CD4-positive, alpha-beta T cell (primary cell): ENCODE results near the gene ACYP2. TPM values are rescaled to one million over a fixed set of nuclear protein-coding genes. Genes with fewer than 3 reads are reported as not detected.

Source experiments
- ATAC-seq: fragments of 200-7000 bp; cut with Tn5 transposase; one replicate; pipeline ENCODE4 v1.10.0; 2022; ENCODE audit warnings: mild to moderate bottlenecking; ENCODE audit not compliant: poor library complexity
- CTCF ChIA-PET: fragments of 350-600 bp; sonication (Branson Sonifier 250); formaldehyde crosslinking; loops from one replicate; lab custom pipeline; 2021; ENCODE audit warnings: antibody characterized with exemption, inconsistent platforms; lab: Charles Lee
- POLR2A ChIA-PET: fragments of 350-600 bp; sonication (Branson Sonifier 250); formaldehyde crosslinking; loops from one replicate; lab custom pipeline; 2021; ENCODE audit warnings: antibody characterized with exemption, inconsistent platforms; lab: Charles Lee
- DNase-seq, 14 experiments: peaks; one replicate each; pipeline ENCODE4 v3.0.0-alpha.2; 2013 to 2020; ENCODE audit warnings: mixed read lengths in 2 of 14
- H3K27ac ChIP-seq, 2 donors: one replicate each; pipeline versions ENCODE4 v1.5.1 to v1.7.0; 2013; ENCODE audit warnings: low read length in 2 of 2, low read depth in 1 of 2, mild to moderate bottlenecking in 1 of 2
- H3K27me3 ChIP-seq, 2 experiments: 1 replicate in 1 of 2; 2 replicates in 1 of 2; pipeline versions ENCODE4 v1.6.1 to v1.7.0; 2013; ENCODE audit warnings: low read length in 2 of 2, control low read depth in 1 of 2, mild to moderate bottlenecking in 1 of 2, moderate library complexity in 1 of 2; ENCODE audit not compliant: insufficient read depth in 2 of 2, control insufficient read depth in 1 of 2
- H3K36me3 ChIP-seq: one replicate; pipeline ENCODE4 v1.6.1; 2013; ENCODE audit warnings: low read length, control low read depth; ENCODE audit not compliant: insufficient read depth
- H3K4me1 ChIP-seq: one replicate; pipeline ENCODE4 v1.6.1; 2013; ENCODE audit warnings: low read length, control low read depth; ENCODE audit not compliant: insufficient read depth
- H3K4me3 ChIP-seq: one replicate; pipeline ENCODE4 v1.5.1; 2013; ENCODE audit warnings: mild to moderate bottlenecking, low read length, moderate library complexity
- H3K9me3 ChIP-seq, 2 experiments: 1 replicate in 1 of 2; 2 replicates in 1 of 2; pipeline versions ENCODE4 v1.6.1 to v1.7.0; 2013; ENCODE audit warnings: low read length in 2 of 2, mild to moderate bottlenecking in 2 of 2, control low read depth in 1 of 2, moderate library complexity in 1 of 2; ENCODE audit not compliant: control insufficient read depth in 1 of 2, insufficient read depth in 1 of 2
- H3K27ac Mint-ChIP-seq: one replicate; pipeline ENCODE4 v1.8.0; 2020; ENCODE audit warnings: mixed read lengths
- H3K27me3 Mint-ChIP-seq: one replicate; pipeline ENCODE4 v1.8.0; 2021; ENCODE audit warnings: mixed read lengths
- H3K36me3 Mint-ChIP-seq: one replicate; pipeline ENCODE4 v1.8.0; 2021; ENCODE audit warnings: low read depth, mixed read lengths
- H3K4me1 Mint-ChIP-seq: one replicate; pipeline ENCODE4 v1.8.0; 2021; ENCODE audit warnings: low read depth, mixed read lengths
- H3K4me3 Mint-ChIP-seq: one replicate; pipeline ENCODE4 v1.8.0; 2020; ENCODE audit warnings: mild to moderate bottlenecking, mixed read lengths
- H3K9me3 Mint-ChIP-seq: one replicate; pipeline ENCODE4 v1.8.0; 2020; ENCODE audit warnings: mixed read lengths
- intact Hi-C, 2 experiments: fragments of 100-400 bp; cut with DNase I in 1 of 2; cut with micrococcal nuclease in 1 of 2; formaldehyde crosslinking; loops; one replicate each; pipeline versions ENCODE4 v1.15.1 to v1.9.0; 2023 to 2025; cut with DNase I, micrococcal nuclease
- total RNA-seq, 174 experiments: library from RNA in 2 of 174; stranded (reverse) in 2 of 174; gene quantifications; one replicate each; pipeline ENCODE4 v1.2.3 and lab custom pipeline; 2021 to 2026
- TF ChIP-seq, protein P1 (sequence below): fragments of 200-600 bp; IDR thresholded peaks from one replicate; pipeline ENCODE4 v1.8.0; 2022; ENCODE audit warnings: antibody characterized with exemption, mild to moderate bottlenecking

Gene ACYP2
- total RNA-seq, 2 experiments from 2014 or later, result 9.3 to 10.9 TPM

DNA sequence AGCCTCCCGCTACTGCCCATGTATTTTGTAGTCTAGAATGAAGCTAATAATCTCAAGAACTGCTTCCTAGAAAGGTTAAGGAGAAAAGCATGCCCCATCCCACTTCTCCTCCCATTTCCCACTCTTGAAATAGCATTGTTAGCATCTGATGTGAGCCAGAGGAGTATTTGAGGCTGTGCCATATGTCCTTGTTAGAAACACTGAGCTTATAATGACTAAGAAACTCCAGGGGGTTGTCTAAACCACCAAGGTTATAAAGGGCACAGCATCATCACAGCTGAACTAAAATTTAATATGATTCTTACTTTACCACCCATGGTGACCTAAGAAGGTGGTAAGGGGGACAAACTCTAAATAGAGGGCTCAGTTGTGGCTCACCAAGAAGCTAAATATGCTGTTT, 124.0 kb downstream of the ACYP2 start:
- Histone ChIP-seq H3K27ac (no peak overlapping the region), H3K36me3 (no peaks in the 10 kb centered on the region), H3K4me3 (no peak overlapping the region), H3K9me3 (no peaks in the 10 kb centered on the region), H3K27me3 (no peaks in the 10 kb centered on the region), H3K4me1 (no peaks in the 10 kb centered on the region)
- Mint-ChIP-seq H3K4me3 (no peak overlapping the region), H3K27ac (no peak overlapping the region), H3K9me3 (peaks cover 7% of the 10 kb centered on the region), H3K36me3 (peaks cover 20% of the 10 kb centered on the region), H3K27me3 (no peaks in the 10 kb centered on the region), H3K4me1 (no peaks in the 10 kb centered on the region)
- no peak for ATAC-seq
- TF ChIP-seq, protein P1, sequence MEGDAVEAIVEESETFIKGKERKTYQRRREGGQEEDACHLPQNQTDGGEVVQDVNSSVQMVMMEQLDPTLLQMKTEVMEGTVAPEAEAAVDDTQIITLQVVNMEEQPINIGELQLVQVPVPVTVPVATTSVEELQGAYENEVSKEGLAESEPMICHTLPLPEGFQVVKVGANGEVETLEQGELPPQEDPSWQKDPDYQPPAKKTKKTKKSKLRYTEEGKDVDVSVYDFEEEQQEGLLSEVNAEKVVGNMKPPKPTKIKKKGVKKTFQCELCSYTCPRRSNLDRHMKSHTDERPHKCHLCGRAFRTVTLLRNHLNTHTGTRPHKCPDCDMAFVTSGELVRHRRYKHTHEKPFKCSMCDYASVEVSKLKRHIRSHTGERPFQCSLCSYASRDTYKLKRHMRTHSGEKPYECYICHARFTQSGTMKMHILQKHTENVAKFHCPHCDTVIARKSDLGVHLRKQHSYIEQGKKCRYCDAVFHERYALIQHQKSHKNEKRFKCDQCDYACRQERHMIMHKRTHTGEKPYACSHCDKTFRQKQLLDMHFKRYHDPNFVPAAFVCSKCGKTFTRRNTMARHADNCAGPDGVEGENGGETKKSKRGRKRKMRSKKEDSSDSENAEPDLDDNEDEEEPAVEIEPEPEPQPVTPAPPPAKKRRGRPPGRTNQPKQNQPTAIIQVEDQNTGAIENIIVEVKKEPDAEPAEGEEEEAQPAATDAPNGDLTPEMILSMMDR, result no peak
- POLR2A ChIA-PET, result no interaction called here
- no peak for DNase-seq
- intact Hi-C loops, result no loop called here
- CTCF ChIA-PET, result no interaction called here

GRCh38 chr2:54240515-54241469, 125.4 kb downstream of the ACYP2 start:
- CTCF ChIA-PET, result no interaction called here
- ATAC-seq (no peak), DNase-seq (no peak)

DNA sequence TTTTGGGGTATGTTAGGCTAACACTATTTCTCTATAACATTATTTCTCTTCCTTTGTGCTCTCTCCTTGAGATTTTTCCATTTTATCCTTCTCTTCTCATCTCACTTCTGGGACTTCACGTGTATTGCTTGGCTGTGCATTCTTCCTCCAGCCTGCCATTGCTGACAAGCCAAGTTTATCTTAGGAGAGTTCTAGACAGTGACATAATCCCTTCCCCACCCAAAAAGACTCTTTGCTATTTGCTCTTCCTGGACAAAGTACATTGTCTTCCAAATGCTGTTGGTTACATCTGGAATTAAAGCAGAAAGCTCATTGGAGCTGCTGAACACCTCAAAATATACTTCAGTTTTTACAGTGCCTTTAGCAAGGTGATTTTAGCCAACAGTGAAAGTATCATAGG, 131.7 kb downstream of the ACYP2 start:
- no peak overlapping the region for H3K27ac ChIP-seq
- TF ChIP-seq, protein P1, result no peak
- H3K4me1 ChIP-seq, result no peaks in the 10 kb centered on the region
- Mint-ChIP-seq H3K4me3 (no peak overlapping the region), H3K9me3 (no peaks in the 10 kb centered on the region), H3K27ac (no peak overlapping the region), H3K4me1 (no peaks in the 10 kb centered on the region), H3K36me3 (peaks cover 4% of the 10 kb centered on the region), H3K27me3 (no peaks in the 10 kb centered on the region)
- no peaks in the 10 kb centered on the region for H3K36me3 ChIP-seq
- ChIA-PET CTCF (no interaction called here), POLR2A (no interaction called here)
- H3K9me3 ChIP-seq, result no peaks in the 10 kb centered on the region
- H3K27me3 ChIP-seq, result no peaks in the 10 kb centered on the region
- no peak for DNase-seq
- intact Hi-C loops, result no loop called here
- no peak overlapping the region for H3K4me3 ChIP-seq
- ATAC-seq, result no peak

More at GRCh38 chr2:54240515-54241469, 125.4 kb downstream of the ACYP2 start:
- Histone ChIP-seq H3K4me1 (no peaks in the 10 kb centered on the region), H3K27me3 (no peaks in the 10 kb centered on the region), H3K36me3 (no peaks in the 10 kb centered on the region), H3K9me3 (no peaks in the 10 kb centered on the region), H3K4me3 (no peak overlapping the region), H3K27ac (no peak overlapping the region)
- intact Hi-C loops, result no loop called here
- POLR2A ChIA-PET, result no interaction called here
- H3K4me3 Mint-ChIP-seq, result no peak overlapping the region
- no peak overlapping the region for H3K27ac Mint-ChIP-seq
- H3K27me3 Mint-ChIP-seq, result no peaks in the 10 kb centered on the region
- TF ChIP-seq, protein P1, result no peak
- peaks cover 7% of the 10 kb centered on the region for H3K9me3 Mint-ChIP-seq
- no peaks in the 10 kb centered on the region for H3K4me1 Mint-ChIP-seq
- H3K36me3 Mint-ChIP-seq, result peaks cover 20% of the 10 kb centered on the region
